Measurements from ENCODE around the gene HOXB5.

- TF ChIP-seq CTCF (IDR thresholded peaks at IDR 0.05; ENCODE audit: borderline replicate concordance, extremely low read depth, low read length, poor library complexity, severe bottlenecking): no peak
- no peak for TF ChIP-seq EZH2 (IDR thresholded peaks at IDR 0.05; ENCODE audit: borderline replicate concordance, low read depth, low read length, severe bottlenecking)
These were observed 14.7 kb downstream of the HOXB5 start for GRCh38 chr17:48578616-48579470.

Measured in DND-41 (cell line).